MCF 10A (cell line): ENCODE data around the gene DEGS1. TPM values are rescaled to one million over a fixed set of nuclear protein-coding genes. Genes with fewer than 3 reads are reported as not detected.

Source experiments
- BruUV-seq: library from RNA; stranded (reverse); fragments of 400-500 nt; replicated peaks from 2 replicates; lab custom pipeline; 2021; lab: Mats Ljungman, UMichigan
- CTCF ChIA-PET: fragments of 300-600 bp; sonication (Branson Sonifier 250); formaldehyde crosslinking; extraction: SDS; loops from one replicate; lab custom pipeline; 2021; ENCODE audit warnings: antibody characterized with exemption, inconsistent platforms; lab: Yijun Ruan, JAX
- POLR2A ChIA-PET: fragments of 300-600, 350-650 bp; sonication (Branson Sonifier 250); formaldehyde crosslinking; extraction: SDS; loops from one replicate; lab custom pipeline; 2020; ENCODE audit warnings: antibody characterized with exemption, inconsistent platforms; lab: Yijun Ruan, JAX
- DNase-seq: peaks from one replicate; pipeline ENCODE4 v3.0.0-alpha.2; 2018; ENCODE audit not compliant: unreplicated experiment
- H3K27ac Mint-ChIP-seq: one replicate; pipeline ENCODE4 v1.8.0; 2022; ENCODE audit warnings: mild to moderate bottlenecking, low read depth, mixed read lengths; ENCODE audit not compliant: unreplicated experiment
- H3K27me3 Mint-ChIP-seq: one replicate; pipeline ENCODE4 v1.8.0; 2022; ENCODE audit warnings: mixed read lengths; ENCODE audit not compliant: insufficient read depth, unreplicated experiment
- H3K36me3 Mint-ChIP-seq: one replicate; pipeline ENCODE4 v1.8.0; 2022; ENCODE audit warnings: mild to moderate bottlenecking, moderate library complexity, mixed read lengths; ENCODE audit not compliant: insufficient read depth, unreplicated experiment
- H3K4me1 Mint-ChIP-seq: one replicate; pipeline ENCODE4 v1.8.0; 2022; ENCODE audit warnings: mixed read lengths; ENCODE audit not compliant: insufficient read depth, unreplicated experiment
- H3K4me3 Mint-ChIP-seq: one replicate; pipeline ENCODE4 v1.8.0; 2022; ENCODE audit warnings: mild to moderate bottlenecking, moderate library complexity, mixed read lengths; ENCODE audit not compliant: unreplicated experiment
- H3K9me3 Mint-ChIP-seq: one replicate; pipeline ENCODE4 v1.8.0; 2022; ENCODE audit warnings: mixed read lengths; ENCODE audit not compliant: unreplicated experiment
- CTCF ChIP-seq: fragments of 200-600 bp; IDR thresholded peaks from one replicate; pipeline ENCODE4 v1.8.0; 2022; ENCODE audit warnings: antibody characterized with exemption, mild to moderate bottlenecking; ENCODE audit not compliant: unreplicated experiment
- intact Hi-C: fragments of 100-400 bp; cut with micrococcal nuclease; formaldehyde crosslinking; loops from 2 replicates; pipeline ENCODE4 v1.14.1; 2022
- total RNA-seq: library from RNA; stranded (reverse); gene quantifications from 2 replicates; pipeline ENCODE4 v1.2.3, GENCODE V29; 2022

DEGS1 gene
- total RNA-seq, 1 experiment from 2014 or later = 99.1 TPM

- POLR2A ChIA-PET = interaction anchor here (0.7 to 0.8 kb wide), 3 partner anchors 33 to 1239 kb away, joined by 3 read pairs; partner anchors contain the start of gene DEGS1
- Mint-ChIP-seq H3K4me1 (peaks cover 29% of the 10 kb centered on the region), H3K36me3 (no peaks in the 10 kb centered on the region)
These were observed 33.3 kb downstream of the DEGS1 start for GRCh38 chr1:224216382-224216781.

GRCh38 chr1:224217655-224218623 lies 34.9 kb downstream of the DEGS1 start:
- POLR2A ChIA-PET = interaction anchor here (0.6 to 3.1 kb wide), 6 partner anchors 13 to 164 kb away, joined by 3 to 26 read pairs (median 4); partner anchors contain the start of genes DEGS1 and NVL
- Mint-ChIP-seq H3K36me3 (no peaks in the 10 kb centered on the region), H3K27me3 (no peaks in the 10 kb centered on the region), H3K4me3 (no peak overlapping the region), H3K27ac (peak overlapping the region; percentile 1), H3K4me1 (peaks cover 24% of the 10 kb centered on the region), H3K9me3 (no peaks in the 10 kb centered on the region)
- CTCF ChIA-PET = interaction anchor here (0.8 to 1.0 kb wide), 2 partner anchors 11 to 13 kb away, joined by 4 read pairs; no protein-coding TSS in a partner anchor
- intact Hi-C loops = no loop called here
- no TSS peak for BruUV-seq
- TF ChIP-seq CTCF = no peak
- DNase-seq = no peak

More at GRCh38 chr1:224216382-224216781, 33.3 kb downstream of the DEGS1 start:
- no peaks in the 10 kb centered on the region for H3K9me3 Mint-ChIP-seq
- no peak overlapping the region for H3K4me3 Mint-ChIP-seq
- H3K27ac Mint-ChIP-seq = no peak overlapping the region
- TF ChIP-seq CTCF = no peak
- no peaks in the 10 kb centered on the region for H3K27me3 Mint-ChIP-seq
- DNase-seq = no peak
- intact Hi-C loops = no loop called here
- no TSS peak for BruUV-seq
- CTCF ChIA-PET = interaction anchor here (0.6 to 1.2 kb wide), 4 partner anchors 47 to 100 kb away, joined by 3 read pairs; no protein-coding TSS in a partner anchor

GRCh38 chr1:224219011-224219611 lies 36.1 kb downstream of the DEGS1 start:
- Mint-ChIP-seq H3K4me1 (peaks cover 23% of the 10 kb centered on the region), H3K27me3 (no peaks in the 10 kb centered on the region), H3K27ac (peak overlapping the region; percentile 1), H3K36me3 (no peaks in the 10 kb centered on the region), H3K9me3 (no peaks in the 10 kb centered on the region), H3K4me3 (no peak overlapping the region)
- intact Hi-C loops = no loop called here
- TF ChIP-seq CTCF = no peak
- ChIA-PET POLR2A (interaction anchor here (0.6 to 3.1 kb wide), 14 partner anchors 14 to 409 kb away, joined by 3 to 26 read pairs (median 4); partner anchors contain the start of genes DEGS1 and NVL), CTCF (interaction anchor here (0.7 to 0.8 kb wide), 4 partner anchors 22 to 814 kb away, joined by 3 to 4 read pairs (median 3); no protein-coding TSS in a partner anchor)
- no TSS peak for BruUV-seq
- peak; percentile 82 for DNase-seq
